Measurements from ENCODE around the gene OLFM4. TPM values are rescaled to one million over a fixed set of nuclear protein-coding genes. Genes with fewer than 3 reads are reported as not detected.

Gene OLFM4
- total RNA-seq, 1 experiment from 2014 or later, result 0.12 TPM

DNA sequence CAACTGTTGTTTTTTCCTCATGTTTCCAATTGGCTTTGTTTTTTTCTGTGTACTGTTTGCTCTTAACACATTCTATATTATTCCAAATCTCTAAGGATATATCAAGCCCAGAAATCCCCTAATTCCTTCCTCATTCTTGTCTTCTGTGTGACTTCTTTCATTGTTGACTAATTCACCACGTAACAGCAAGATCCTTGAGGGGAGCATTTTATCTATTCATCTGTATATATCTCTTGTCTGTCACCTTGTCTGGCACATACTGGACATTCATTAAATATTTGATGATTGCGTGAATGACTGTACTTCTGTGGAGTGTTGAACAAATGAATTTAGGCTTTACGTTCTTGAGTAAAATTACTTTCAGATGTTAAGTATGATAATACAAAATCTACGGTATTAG lies 44.8 kb upstream of the OLFM4 start:
- no peak for TF ChIP-seq JUND (IDR thresholded peaks at IDR 0.05)
- no peak for TF ChIP-seq ZFX (IDR thresholded peaks at IDR 0.05)
- no peak for TF ChIP-seq ZNF274 (IDR thresholded peaks at IDR 0.05; ENCODE audit: low read depth, low read length)
- TF ChIP-seq, protein P1, sequence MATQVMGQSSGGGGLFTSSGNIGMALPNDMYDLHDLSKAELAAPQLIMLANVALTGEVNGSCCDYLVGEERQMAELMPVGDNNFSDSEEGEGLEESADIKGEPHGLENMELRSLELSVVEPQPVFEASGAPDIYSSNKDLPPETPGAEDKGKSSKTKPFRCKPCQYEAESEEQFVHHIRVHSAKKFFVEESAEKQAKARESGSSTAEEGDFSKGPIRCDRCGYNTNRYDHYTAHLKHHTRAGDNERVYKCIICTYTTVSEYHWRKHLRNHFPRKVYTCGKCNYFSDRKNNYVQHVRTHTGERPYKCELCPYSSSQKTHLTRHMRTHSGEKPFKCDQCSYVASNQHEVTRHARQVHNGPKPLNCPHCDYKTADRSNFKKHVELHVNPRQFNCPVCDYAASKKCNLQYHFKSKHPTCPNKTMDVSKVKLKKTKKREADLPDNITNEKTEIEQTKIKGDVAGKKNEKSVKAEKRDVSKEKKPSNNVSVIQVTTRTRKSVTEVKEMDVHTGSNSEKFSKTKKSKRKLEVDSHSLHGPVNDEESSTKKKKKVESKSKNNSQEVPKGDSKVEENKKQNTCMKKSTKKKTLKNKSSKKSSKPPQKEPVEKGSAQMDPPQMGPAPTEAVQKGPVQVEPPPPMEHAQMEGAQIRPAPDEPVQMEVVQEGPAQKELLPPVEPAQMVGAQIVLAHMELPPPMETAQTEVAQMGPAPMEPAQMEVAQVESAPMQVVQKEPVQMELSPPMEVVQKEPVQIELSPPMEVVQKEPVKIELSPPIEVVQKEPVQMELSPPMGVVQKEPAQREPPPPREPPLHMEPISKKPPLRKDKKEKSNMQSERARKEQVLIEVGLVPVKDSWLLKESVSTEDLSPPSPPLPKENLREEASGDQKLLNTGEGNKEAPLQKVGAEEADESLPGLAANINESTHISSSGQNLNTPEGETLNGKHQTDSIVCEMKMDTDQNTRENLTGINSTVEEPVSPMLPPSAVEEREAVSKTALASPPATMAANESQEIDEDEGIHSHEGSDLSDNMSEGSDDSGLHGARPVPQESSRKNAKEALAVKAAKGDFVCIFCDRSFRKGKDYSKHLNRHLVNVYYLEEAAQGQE (IDR thresholded peaks at IDR 0.05; ENCODE audit: low read depth), result no peak
- TF ChIP-seq FOSL1 (IDR thresholded peaks at IDR 0.05; ENCODE audit: low read depth), result no peak
- no peak for TF ChIP-seq RAD21 (IDR thresholded peaks at IDR 0.05; ENCODE audit: low read depth)
- no TSS peak for BruUV-seq (replicated peaks)
- ChIA-PET RAD21 (ENCODE audit: low non-redundant PET in 1 of 2, low total read pairs in 2 of 2, uncharacterized antibody in 2 of 2, unreplicated experiment in 2 of 2) (no interaction called here), CTCF (no interaction called here), POLR2A (no interaction called here)
- Histone ChIP-seq H3K9me2 (ENCODE audit: insufficient read depth) (no peaks in the 10 kb centered on the region), H3K27me3 (ENCODE audit: insufficient read depth, low read length) (peaks cover 11% of the 10 kb centered on the region; the same call in 1 of the 2 replicates), H3K27ac (ENCODE audit: low read depth, low read length) (no peak overlapping the region), H3K9ac (ENCODE audit: low read length) (no peak overlapping the region), H3K9me3 (ENCODE audit: control insufficient read depth in 1 of 2, insufficient read depth in 1 of 2, low read depth in 1 of 2, low read length in 2 of 2) (no peaks in the 10 kb centered on the region), H3K4me2 (ENCODE audit: low read length) (no peak overlapping the region), H3K4me3 (replicated peaks in 1 of 2; ENCODE audit: low read depth in 1 of 2, low read length in 2 of 2) (no peak overlapping the region), H4K20me1 (ENCODE audit: insufficient read depth) (no peaks in the 10 kb centered on the region), H3K4me1 (ENCODE audit: control insufficient read depth in 1 of 2, insufficient read depth in 2 of 2, low read length in 2 of 2) (no peaks in the 10 kb centered on the region), H2AFZ (ENCODE audit: low read depth, low read length, poor library complexity, severe bottlenecking) (no peak overlapping the region), H3K36me3 (ENCODE audit: control insufficient read depth in 1 of 2, insufficient read depth in 2 of 2, low read length in 2 of 2) (no peaks in the 10 kb centered on the region), H3K79me2 (ENCODE audit: insufficient read depth, low read length) (no peaks in the 10 kb centered on the region)
- no peak for ATAC-seq
- intact Hi-C loops (cut with micrococcal nuclease), result no loop called here
- DNase-seq (ENCODE audit: low read depth, low spot score), result no peak

DNA sequence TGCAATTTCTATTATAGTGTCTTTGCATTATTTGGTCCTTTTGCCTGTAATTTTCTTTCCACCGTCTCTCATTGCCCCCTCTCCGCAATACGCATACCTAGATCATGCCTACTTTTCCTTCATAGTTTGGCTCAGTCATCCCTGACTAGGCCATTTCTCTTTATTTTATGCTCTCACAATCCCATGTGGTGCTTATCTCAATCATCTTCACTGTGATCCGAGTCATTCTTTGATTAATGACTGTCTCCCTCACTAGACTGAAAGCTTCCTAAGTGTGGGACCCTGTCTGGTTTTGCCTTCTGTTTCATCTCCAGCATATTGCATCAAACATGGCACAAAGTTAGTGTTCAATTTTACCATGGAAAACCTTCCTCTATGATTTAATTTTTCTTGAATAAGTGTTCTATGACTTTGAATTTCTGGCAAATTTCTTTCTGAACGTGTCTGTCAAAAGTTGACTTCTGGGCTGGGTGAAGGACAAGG lies 43.7 kb upstream of the OLFM4 start:
- no peak overlapping the region for H3K4me3 ChIP-seq (replicated peaks in 1 of 2; ENCODE audit: low read depth in 1 of 2, low read length in 2 of 2)
- DNase-seq (ENCODE audit: low read depth, low spot score), result no peak
- intact Hi-C loops (cut with micrococcal nuclease), result no loop called here
- ChIA-PET POLR2A (no interaction called here), RAD21 (ENCODE audit: low non-redundant PET in 1 of 2, low total read pairs in 2 of 2, uncharacterized antibody in 2 of 2, unreplicated experiment in 2 of 2) (no interaction called here), CTCF (no interaction called here)
- H3K27ac ChIP-seq (ENCODE audit: low read depth, low read length), result no peak overlapping the region
- BruUV-seq (replicated peaks), result no TSS peak
- H3K9me3 ChIP-seq (ENCODE audit: control insufficient read depth in 1 of 2, insufficient read depth in 1 of 2, low read depth in 1 of 2, low read length in 2 of 2), result no peaks in the 10 kb centered on the region
- no peak for ATAC-seq
- no peak overlapping the region for H3K9ac ChIP-seq (ENCODE audit: low read length)
- H3K27me3 ChIP-seq (ENCODE audit: insufficient read depth, low read length), result peaks cover 10% of the 10 kb centered on the region; the same call in 1 of the 2 replicates
- no peaks in the 10 kb centered on the region for H3K9me2 ChIP-seq (ENCODE audit: insufficient read depth)
- no peak overlapping the region for H2AFZ ChIP-seq (ENCODE audit: low read depth, low read length, poor library complexity, severe bottlenecking)
- no peaks in the 10 kb centered on the region for H3K4me1 ChIP-seq (ENCODE audit: control insufficient read depth in 1 of 2, insufficient read depth in 2 of 2, low read length in 2 of 2)
- no peaks in the 10 kb centered on the region for H3K36me3 ChIP-seq (ENCODE audit: control insufficient read depth in 1 of 2, insufficient read depth in 2 of 2, low read length in 2 of 2)
- H3K79me2 ChIP-seq (ENCODE audit: insufficient read depth, low read length), result no peaks in the 10 kb centered on the region
- H4K20me1 ChIP-seq (ENCODE audit: insufficient read depth), result no peaks in the 10 kb centered on the region
- H3K4me2 ChIP-seq (ENCODE audit: low read length), result no peak overlapping the region
- TF ChIP-seq, protein P2, sequence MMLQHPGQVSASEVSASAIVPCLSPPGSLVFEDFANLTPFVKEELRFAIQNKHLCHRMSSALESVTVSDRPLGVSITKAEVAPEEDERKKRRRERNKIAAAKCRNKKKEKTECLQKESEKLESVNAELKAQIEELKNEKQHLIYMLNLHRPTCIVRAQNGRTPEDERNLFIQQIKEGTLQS (IDR thresholded peaks at IDR 0.05), result no peak
- TF ChIP-seq ZFX (IDR thresholded peaks at IDR 0.05) (no peak), TCF7L2 (IDR thresholded peaks at IDR 0.05; ENCODE audit: borderline replicate concordance, extremely low read depth, insufficient read depth, insufficient read length) (no peak), FOSL1 (IDR thresholded peaks at IDR 0.05; ENCODE audit: low read depth) (no peak), ELF1 (IDR thresholded peaks at IDR 0.05; ENCODE audit: borderline replicate concordance, low read depth) (no peak), CBX3 (IDR thresholded peaks at IDR 0.05; ENCODE audit: low read depth) (no peak), EGR1 (IDR thresholded peaks at IDR 0.05; ENCODE audit: low read depth) (no peak), YY1 (IDR thresholded peaks at IDR 0.05; ENCODE audit: extremely low read depth, insufficient replicate concordance, low read depth, low read length) (no peak), POLR2AphosphoS5 (IDR thresholded peaks at IDR 0.05; ENCODE audit: low read depth, low read length) (no peak), SIN3A (IDR thresholded peaks at IDR 0.05; ENCODE audit: low read depth) (no peak)
- TF ChIP-seq, protein P3, sequence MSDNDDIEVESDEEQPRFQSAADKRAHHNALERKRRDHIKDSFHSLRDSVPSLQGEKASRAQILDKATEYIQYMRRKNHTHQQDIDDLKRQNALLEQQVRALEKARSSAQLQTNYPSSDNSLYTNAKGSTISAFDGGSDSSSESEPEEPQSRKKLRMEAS (IDR thresholded peaks at IDR 0.05), result no peak
- TF ChIP-seq, protein P4, sequence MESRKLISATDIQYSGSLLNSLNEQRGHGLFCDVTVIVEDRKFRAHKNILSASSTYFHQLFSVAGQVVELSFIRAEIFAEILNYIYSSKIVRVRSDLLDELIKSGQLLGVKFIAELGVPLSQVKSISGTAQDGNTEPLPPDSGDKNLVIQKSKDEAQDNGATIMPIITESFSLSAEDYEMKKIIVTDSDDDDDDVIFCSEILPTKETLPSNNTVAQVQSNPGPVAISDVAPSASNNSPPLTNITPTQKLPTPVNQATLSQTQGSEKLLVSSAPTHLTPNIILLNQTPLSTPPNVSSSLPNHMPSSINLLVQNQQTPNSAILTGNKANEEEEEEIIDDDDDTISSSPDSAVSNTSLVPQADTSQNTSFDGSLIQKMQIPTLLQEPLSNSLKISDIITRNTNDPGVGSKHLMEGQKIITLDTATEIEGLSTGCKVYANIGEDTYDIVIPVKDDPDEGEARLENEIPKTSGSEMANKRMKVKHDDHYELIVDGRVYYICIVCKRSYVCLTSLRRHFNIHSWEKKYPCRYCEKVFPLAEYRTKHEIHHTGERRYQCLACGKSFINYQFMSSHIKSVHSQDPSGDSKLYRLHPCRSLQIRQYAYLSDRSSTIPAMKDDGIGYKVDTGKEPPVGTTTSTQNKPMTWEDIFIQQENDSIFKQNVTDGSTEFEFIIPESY (IDR thresholded peaks at IDR 0.05; ENCODE audit: extremely low read depth, insufficient replicate concordance, low read length), result no peak

Measured in HCT116 (cell line).